NCI-H1417 treated with DMSO at 0.1 percent for 48 hours (cell line): ENCODE measurements around the gene SPSB4.
"Not testable (repeated sequence)": the region's sequence is repeated elsewhere in the genome, so short reads cannot be mapped to it uniquely, and the experiment has no call there.

Source experiments
- DNase-seq: peaks from one replicate; lab custom pipeline; 2025; lab: John Stamatoyannopoulos, UW

The SPSB4 gene

GRCh38 chr3:141116721-141117120, 65.6 kb downstream of the SPSB4 start:
- no peak for DNase-seq

- not testable (repeated sequence) for DNase-seq
Observed at GRCh38 chr3:141117982-141118381, 66.8 kb downstream of the SPSB4 start.

GRCh38 chr3:141122455-141123030, 71.4 kb downstream of the SPSB4 start:
- no peak for DNase-seq

- no peak for DNase-seq
Observed at GRCh38 chr3:141123677-141124410, 72.7 kb downstream of the SPSB4 start.

- no peak for DNase-seq
Observed at GRCh38 chr3:141124715-141125114, 73.6 kb downstream of the SPSB4 start.

- no peak for DNase-seq
Observed at GRCh38 chr3:141125351-141125750, 74.2 kb downstream of the SPSB4 start.

- no peak for DNase-seq
Observed at GRCh38 chr3:141126661-141127343, 75.7 kb downstream of the SPSB4 start.

GRCh38 chr3:141127344-141128125, 76.4 kb downstream of the SPSB4 start:
- no peak for DNase-seq

GRCh38 chr3:141128126-141128777, 77.1 kb downstream of the SPSB4 start:
- DNase-seq, result no peak

- DNase-seq, result no peak
Observed at GRCh38 chr3:141129049-141129448, 77.9 kb downstream of the SPSB4 start.

- DNase-seq, result no peak
Observed at GRCh38 chr3:141129541-141130011, 78.4 kb downstream of the SPSB4 start.

GRCh38 chr3:141143517-141143916, 92.4 kb downstream of the SPSB4 start:
- no peak for DNase-seq

GRCh38 chr3:141146979-141147470, 95.9 kb downstream of the SPSB4 start:
- DNase-seq, result no peak

- DNase-seq, result no peak
Observed at GRCh38 chr3:141147657-141148056, 96.5 kb downstream of the SPSB4 start.

GRCh38 chr3:141148169-141148568, 97.0 kb downstream of the SPSB4 start:
- DNase-seq, result no peak

GRCh38 chr3:141148770-141149169, 97.6 kb downstream of the SPSB4 start:
- no peak for DNase-seq

- no peak for DNase-seq
Observed at GRCh38 chr3:141150081-141150830, 99.1 kb downstream of the SPSB4 start.

GRCh38 chr3:141150931-141151330, 99.8 kb downstream of the SPSB4 start:
- no peak for DNase-seq

GRCh38 chr3:141151439-141151838, 100.3 kb downstream of the SPSB4 start:
- DNase-seq, result no peak

GRCh38 chr3:141152130-141152529, 101.0 kb downstream of the SPSB4 start:
- no peak for DNase-seq
